Measurements from ENCODE around the gene MBLAC1.
"Not testable (repeated sequence)": the region's sequence is repeated elsewhere in the genome, so short reads cannot be mapped to it uniquely, and the experiment has no call there.

MBLAC1 gene

GRCh38 chr7:100124301-100125230 is 2.2 kb upstream of the MBLAC1 start:
- DNase-seq: no peak

GRCh38 chr7:100126239-100126930 is 382 bp upstream of the MBLAC1 start:
- peak in 1 of 2 experiments; percentile 62 for DNase-seq

- DNase-seq: no peak
Measured at GRCh38 chr7:100127866-100128636, 1.3 kb downstream of the MBLAC1 start.

GRCh38 chr7:100128637-100128963 is 1.8 kb downstream of the MBLAC1 start:
- DNase-seq: no peak

GRCh38 chr7:100130220-100130607 is 3.4 kb downstream of the MBLAC1 start:
- not testable (repeated sequence) for DNase-seq

GRCh38 chr7:100130608-100131453 is 4.1 kb downstream of the MBLAC1 start:
- peak; percentile 82 to 92 for DNase-seq

GRCh38 chr7:100132126-100132525 is 5.4 kb downstream of the MBLAC1 start:
- DNase-seq: peak in 1 of 2 experiments; percentile 31

GRCh38 chr7:100132697-100133151 is 6.0 kb downstream of the MBLAC1 start:
- peak; percentile 77 to 79 for DNase-seq

GRCh38 chr7:100137851-100138760 is 11.3 kb downstream of the MBLAC1 start:
- peak in 1 of 2 experiments; percentile 33 for DNase-seq

- no peak for DNase-seq
Measured at GRCh38 chr7:100141555-100141949, 14.8 kb downstream of the MBLAC1 start.

- DNase-seq: no peak
Measured at GRCh38 chr7:100142461-100142860, 15.7 kb downstream of the MBLAC1 start.

GRCh38 chr7:100146350-100146749 is 19.6 kb downstream of the MBLAC1 start:
- DNase-seq: not testable (repeated sequence)

GRCh38 chr7:100147278-100147677 is 20.5 kb downstream of the MBLAC1 start:
- DNase-seq: no peak

- DNase-seq: no peak
Measured at GRCh38 chr7:100148225-100148558, 21.4 kb downstream of the MBLAC1 start.

- peak; percentile 99 to 100 for DNase-seq
Measured at GRCh38 chr7:100148559-100149328, 22.0 kb downstream of the MBLAC1 start, which contains the start of gene LAMTOR4. LAMTOR4 (plus strand) TSS chr7:100148918; CDS start chr7:100148973, 55 bp downstream.

- no peak for DNase-seq
Measured at GRCh38 chr7:100152404-100152803, 25.6 kb downstream of the MBLAC1 start.

- DNase-seq: no peak
Measured at GRCh38 chr7:100152937-100153666, 26.3 kb downstream of the MBLAC1 start.

- DNase-seq: no peak
Measured at GRCh38 chr7:100153708-100154535, 27.2 kb downstream of the MBLAC1 start.
